Endothelial cell of umbilical vein (primary cell): ENCODE measurements around the gene HTRA2.

Experiments used
- POLR2AphosphoS5 ChIP-seq: IDR thresholded peaks from 2 replicates; pipeline ENCODE4 v1.6.1; 2012; ENCODE audit warnings: low read depth, mild to moderate bottlenecking, control low read depth, low read length, moderate library complexity; ENCODE audit not compliant: insufficient read depth
- TF ChIP-seq, protein P1 (sequence below), 2 donors: IDR thresholded peaks; 1 replicate in 1 of 2; 2 replicates in 1 of 2; pipeline ENCODE4 v1.5.1; 2011; ENCODE audit warnings: low read length in 2 of 2, mild to moderate bottlenecking in 2 of 2, moderate library complexity in 2 of 2, control low read depth in 1 of 2, inconsistent platforms in 1 of 2, low read depth in 1 of 2; ENCODE audit not compliant: insufficient read depth in 1 of 2; ENCODE audit errors: extremely low read depth in 1 of 2
- TF ChIP-seq, protein P2 (sequence below): IDR thresholded peaks from 2 replicates; pipeline ENCODE4 v1.6.1; 2011; ENCODE audit not compliant: insufficient read depth, insufficient read length

DNA sequence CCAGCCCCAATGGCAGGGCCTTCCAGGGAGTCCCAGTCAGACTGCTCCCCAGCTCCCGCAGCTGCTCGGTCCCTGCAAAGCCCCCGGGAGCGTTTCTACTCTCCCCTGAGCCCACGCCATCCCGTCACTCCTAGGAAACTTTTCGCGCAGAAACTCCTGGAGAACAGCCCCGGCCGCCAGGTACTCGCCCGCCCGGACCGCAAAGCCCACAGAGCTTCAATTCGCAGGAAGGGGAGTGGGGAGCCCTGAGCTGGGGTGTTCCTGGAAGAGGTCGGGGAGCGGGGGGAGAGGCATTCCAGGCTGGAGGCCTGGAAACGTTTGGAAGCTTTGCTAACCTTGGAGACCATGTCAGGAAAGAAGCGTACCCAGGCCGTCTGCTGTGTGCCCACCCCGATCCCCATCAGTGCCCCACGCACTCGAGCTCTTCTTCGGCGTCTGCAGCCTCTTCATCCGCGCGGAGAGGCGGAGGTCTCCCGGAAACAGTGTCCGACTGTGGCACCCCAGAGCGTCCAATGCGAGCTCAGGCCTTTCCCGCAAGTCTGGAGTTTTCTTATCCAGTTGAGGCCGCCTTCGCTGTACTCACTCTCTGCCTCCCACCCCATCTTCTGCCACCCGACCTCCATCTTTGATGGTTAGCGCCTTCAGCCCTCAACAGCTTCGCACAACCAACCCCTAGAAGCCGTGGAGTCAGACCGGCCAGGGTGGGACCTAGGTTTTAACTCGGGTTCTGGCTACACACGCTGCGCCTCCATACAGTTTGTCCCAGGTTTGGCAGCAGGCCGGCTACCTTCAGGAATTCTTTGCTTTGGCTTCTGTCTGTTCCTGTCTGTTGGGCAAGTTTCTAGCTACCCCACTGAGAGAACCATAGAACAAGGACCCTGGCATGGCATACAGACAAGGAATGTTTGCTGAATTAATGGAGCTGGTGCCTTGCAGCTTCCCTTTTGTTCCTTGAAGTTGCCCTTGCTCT is 25.9 kb upstream of the HTRA2 start:
- TF ChIP-seq, protein P1, sequence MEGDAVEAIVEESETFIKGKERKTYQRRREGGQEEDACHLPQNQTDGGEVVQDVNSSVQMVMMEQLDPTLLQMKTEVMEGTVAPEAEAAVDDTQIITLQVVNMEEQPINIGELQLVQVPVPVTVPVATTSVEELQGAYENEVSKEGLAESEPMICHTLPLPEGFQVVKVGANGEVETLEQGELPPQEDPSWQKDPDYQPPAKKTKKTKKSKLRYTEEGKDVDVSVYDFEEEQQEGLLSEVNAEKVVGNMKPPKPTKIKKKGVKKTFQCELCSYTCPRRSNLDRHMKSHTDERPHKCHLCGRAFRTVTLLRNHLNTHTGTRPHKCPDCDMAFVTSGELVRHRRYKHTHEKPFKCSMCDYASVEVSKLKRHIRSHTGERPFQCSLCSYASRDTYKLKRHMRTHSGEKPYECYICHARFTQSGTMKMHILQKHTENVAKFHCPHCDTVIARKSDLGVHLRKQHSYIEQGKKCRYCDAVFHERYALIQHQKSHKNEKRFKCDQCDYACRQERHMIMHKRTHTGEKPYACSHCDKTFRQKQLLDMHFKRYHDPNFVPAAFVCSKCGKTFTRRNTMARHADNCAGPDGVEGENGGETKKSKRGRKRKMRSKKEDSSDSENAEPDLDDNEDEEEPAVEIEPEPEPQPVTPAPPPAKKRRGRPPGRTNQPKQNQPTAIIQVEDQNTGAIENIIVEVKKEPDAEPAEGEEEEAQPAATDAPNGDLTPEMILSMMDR (IDR thresholded peaks at IDR 0.05; ENCODE audit: extremely low read depth in 1 of 2, insufficient read depth in 1 of 2, low read depth in 1 of 2, low read length in 2 of 2), result no peak
- TF ChIP-seq, protein P2, sequence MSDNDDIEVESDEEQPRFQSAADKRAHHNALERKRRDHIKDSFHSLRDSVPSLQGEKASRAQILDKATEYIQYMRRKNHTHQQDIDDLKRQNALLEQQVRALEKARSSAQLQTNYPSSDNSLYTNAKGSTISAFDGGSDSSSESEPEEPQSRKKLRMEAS, result no peak
- TF ChIP-seq POLR2AphosphoS5, result no peak
